Mesothelial cell of epicardium (in vitro differentiated cells): ENCODE measurements around the gene ACVRL1. TPM values are rescaled to one million over a fixed set of nuclear protein-coding genes. Genes with fewer than 3 reads are reported as not detected.

ENCODE experiments used
- DNase-seq, 2 experiments: peaks; one replicate each; pipeline ENCODE4 v3.0.0; 2021; ENCODE audit warnings: low spot score in 2 of 2; ENCODE audit not compliant: unreplicated experiment in 2 of 2
- H3K27ac Mint-ChIP-seq: 2 replicates; pipeline ENCODE4 v1.8.0; 2021; ENCODE audit warnings: mixed read lengths
- H3K27me3 Mint-ChIP-seq: 2 replicates; pipeline ENCODE4 v1.8.0; 2021; ENCODE audit warnings: low read depth, mixed read lengths
- H3K36me3 Mint-ChIP-seq: 2 replicates; pipeline ENCODE4 v1.8.0; 2021; ENCODE audit warnings: mixed read lengths
- H3K4me1 Mint-ChIP-seq: 2 replicates; pipeline ENCODE4 v1.8.0; 2021; ENCODE audit warnings: mixed read lengths
- H3K4me3 Mint-ChIP-seq: 2 replicates; pipeline ENCODE4 v1.8.0; 2021; ENCODE audit warnings: mild to moderate bottlenecking, moderate library complexity, mixed read lengths
- H3K9me3 Mint-ChIP-seq: 2 replicates; pipeline ENCODE4 v1.8.0; 2021; ENCODE audit warnings: mixed read lengths
- CTCF ChIP-seq: fragments of 200-600 bp; sonication (generic); IDR thresholded peaks from one replicate; pipeline ENCODE4 v1.5.0; 2021; ENCODE audit warnings: antibody characterized with exemption; ENCODE audit not compliant: unreplicated experiment
- total RNA-seq: library from RNA; stranded (reverse); gene quantifications from 3 replicates; pipeline ENCODE4 v1.2.1, GENCODE V29; 2021

Gene ACVRL1
- total RNA-seq, 1 donor from 2014 or later, result not detected

GRCh38 chr12:51864833-51865670, 42.3 kb upstream of the ACVRL1 start:
- H3K4me1 Mint-ChIP-seq, result peaks cover 50% of the 10 kb centered on the region
- no peaks in the 10 kb centered on the region for H3K9me3 Mint-ChIP-seq
- DNase-seq, result no peak
- peak overlapping the region; percentile 39 for H3K27ac Mint-ChIP-seq
- H3K4me3 Mint-ChIP-seq, result peak overlapping the region; percentile 66
- TF ChIP-seq CTCF, result no peak
- peaks cover 28% of the 10 kb centered on the region for H3K27me3 Mint-ChIP-seq
- no peaks in the 10 kb centered on the region for H3K36me3 Mint-ChIP-seq

- peaks cover 57% of the 10 kb centered on the region for H3K4me1 Mint-ChIP-seq
- no peaks in the 10 kb centered on the region for H3K36me3 Mint-ChIP-seq
- no peak overlapping the region for H3K4me3 Mint-ChIP-seq
- DNase-seq, result no peak
- H3K27me3 Mint-ChIP-seq, result peaks cover 33% of the 10 kb centered on the region
- H3K27ac Mint-ChIP-seq, result no peak overlapping the region
- no peak for TF ChIP-seq CTCF
- no peaks in the 10 kb centered on the region for H3K9me3 Mint-ChIP-seq
Measured at GRCh38 chr12:51865757-51866270, 41.5 kb upstream of the ACVRL1 start.

GRCh38 chr12:51866324-51866723, 41.0 kb upstream of the ACVRL1 start:
- H3K27me3 Mint-ChIP-seq, result peaks cover 33% of the 10 kb centered on the region
- TF ChIP-seq CTCF, result no peak
- DNase-seq, result no peak
- peak overlapping the region; percentile 8 for H3K4me3 Mint-ChIP-seq
- no peak overlapping the region for H3K27ac Mint-ChIP-seq
- H3K36me3 Mint-ChIP-seq, result no peaks in the 10 kb centered on the region
- H3K4me1 Mint-ChIP-seq, result peaks cover 60% of the 10 kb centered on the region
- H3K9me3 Mint-ChIP-seq, result no peaks in the 10 kb centered on the region

GRCh38 chr12:51866762-51867161, 40.5 kb upstream of the ACVRL1 start:
- no peaks in the 10 kb centered on the region for H3K36me3 Mint-ChIP-seq
- peaks cover 64% of the 10 kb centered on the region for H3K4me1 Mint-ChIP-seq
- H3K27me3 Mint-ChIP-seq, result peaks cover 29% of the 10 kb centered on the region
- DNase-seq, result no peak
- no peak for TF ChIP-seq CTCF
- no peak overlapping the region for H3K4me3 Mint-ChIP-seq
- no peak overlapping the region for H3K27ac Mint-ChIP-seq
- no peaks in the 10 kb centered on the region for H3K9me3 Mint-ChIP-seq

GRCh38 chr12:51867371-51867770, 39.9 kb upstream of the ACVRL1 start:
- Mint-ChIP-seq H3K36me3 (no peaks in the 10 kb centered on the region), H3K27ac (no peak overlapping the region), H3K4me3 (no peak overlapping the region), H3K27me3 (peaks cover 26% of the 10 kb centered on the region), H3K9me3 (no peaks in the 10 kb centered on the region), H3K4me1 (peaks cover 68% of the 10 kb centered on the region)
- no peak for DNase-seq
- no peak for TF ChIP-seq CTCF
